Medulla oblongata (tissue), 1 donor: Measurements from ENCODE around the gene PRG3.
A peak's percentile ranks its signal among the peaks of the same experiment; 100 is the strongest.
"Not testable (repeated sequence)": the region's sequence is repeated elsewhere in the genome, so short reads cannot be mapped to it uniquely, and the experiment has no call there.

ENCODE experiments used
- DNase-seq: peaks from one replicate; pipeline ENCODE4 v3.0.0-alpha.2; 2015; ENCODE audit errors: extremely low spot score

PRG3 gene

GRCh38 chr11:57408771-57409170, 27.8 kb upstream of the PRG3 start:
- DNase-seq: no peak

GRCh38 chr11:57407941-57408475, 27.1 kb upstream of the PRG3 start:
- DNase-seq: no peak

- peak; percentile 28 for DNase-seq
Measured at GRCh38 chr11:57407010-57407920, 26.3 kb upstream of the PRG3 start.

GRCh38 chr11:57406337-57406904, 25.5 kb upstream of the PRG3 start:
- DNase-seq: no peak

DNA sequence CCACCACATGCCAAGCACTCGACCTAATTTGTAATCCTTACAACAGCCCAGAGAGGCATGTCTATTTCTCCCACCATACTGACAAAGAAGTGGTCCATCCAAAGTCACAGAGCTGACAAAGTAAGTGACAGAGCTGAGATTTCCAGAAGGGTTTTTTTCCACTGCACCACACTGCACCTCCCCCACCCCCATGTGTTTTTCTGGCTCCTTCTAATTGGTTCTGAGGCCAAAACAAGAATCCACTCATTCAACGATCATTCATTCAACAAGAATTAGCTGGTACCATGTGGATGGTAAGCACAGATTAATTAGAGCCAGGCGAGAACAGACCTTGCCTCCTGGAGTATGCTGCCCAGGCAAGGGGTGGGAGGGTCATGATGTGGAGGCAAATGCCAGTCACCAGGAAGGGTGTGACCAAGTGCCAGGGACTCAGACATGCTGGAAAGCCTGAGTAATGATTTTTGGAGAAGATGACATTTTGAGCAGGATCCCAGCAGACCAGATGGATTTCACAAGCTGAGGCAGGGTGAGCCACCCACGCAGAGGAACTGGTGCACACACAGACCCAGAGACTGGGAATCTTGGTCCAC, 24.4 kb upstream of the PRG3 start:
- DNase-seq: no peak

DNA sequence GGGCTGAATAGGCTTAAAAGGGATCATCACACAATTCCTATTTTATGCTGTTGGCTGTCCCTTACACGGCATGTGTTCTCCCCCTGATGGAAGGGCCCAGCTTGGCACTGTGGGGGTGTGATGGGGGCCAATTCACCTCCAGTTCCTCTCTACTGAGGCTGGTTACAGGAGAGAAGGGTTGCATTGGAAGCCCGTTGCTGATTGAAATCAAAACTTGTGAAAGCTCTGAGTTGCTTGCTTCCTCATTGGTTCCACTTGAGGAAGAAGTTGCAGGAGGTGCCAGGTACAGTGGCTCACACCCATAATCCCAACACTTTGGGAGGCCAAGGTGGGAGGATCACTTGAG, 22.8 kb upstream of the PRG3 start:
- DNase-seq: no peak

- DNase-seq: not testable (repeated sequence)
Measured at GRCh38 chr11:57403003-57403801, 22.3 kb upstream of the PRG3 start.

DNA sequence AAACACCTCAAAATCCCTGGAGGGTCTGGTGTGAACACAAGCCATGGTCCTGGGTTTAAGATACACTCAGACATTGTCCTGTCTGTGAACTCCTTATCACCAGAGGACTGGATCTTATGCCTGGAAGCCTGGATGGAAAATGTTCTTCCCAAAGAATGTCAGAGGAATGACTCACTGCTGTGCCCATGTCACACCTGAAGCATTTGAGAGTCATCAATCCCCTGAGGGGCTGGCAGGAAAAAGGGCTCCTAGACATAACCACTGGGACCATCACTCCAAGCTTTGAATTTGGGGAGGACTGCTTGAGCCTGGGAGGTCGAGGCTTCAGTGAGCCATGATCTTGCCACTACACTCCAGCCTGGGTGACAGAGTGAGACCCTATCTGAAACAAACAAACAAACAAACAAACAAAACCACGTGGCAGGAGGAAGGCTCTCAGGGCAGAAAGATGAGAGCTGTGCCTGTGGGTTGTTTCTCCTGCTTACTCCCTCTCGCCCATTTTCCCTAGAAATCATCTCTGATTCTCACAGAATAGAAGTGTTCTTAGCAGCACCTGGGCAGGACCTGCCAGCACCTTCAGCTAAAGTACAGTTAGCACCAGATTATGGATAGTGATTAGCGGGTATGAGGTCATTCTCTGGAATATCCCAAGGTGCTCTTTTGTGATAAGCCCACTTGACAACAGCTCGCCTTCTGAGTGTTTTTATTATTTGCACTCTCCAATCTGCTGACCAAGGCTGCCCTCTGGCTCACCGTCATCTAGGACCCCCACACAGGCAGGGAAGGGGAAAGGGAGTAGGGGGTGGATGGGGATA, 21.4 kb upstream of the PRG3 start:
- DNase-seq: no peak

DNA sequence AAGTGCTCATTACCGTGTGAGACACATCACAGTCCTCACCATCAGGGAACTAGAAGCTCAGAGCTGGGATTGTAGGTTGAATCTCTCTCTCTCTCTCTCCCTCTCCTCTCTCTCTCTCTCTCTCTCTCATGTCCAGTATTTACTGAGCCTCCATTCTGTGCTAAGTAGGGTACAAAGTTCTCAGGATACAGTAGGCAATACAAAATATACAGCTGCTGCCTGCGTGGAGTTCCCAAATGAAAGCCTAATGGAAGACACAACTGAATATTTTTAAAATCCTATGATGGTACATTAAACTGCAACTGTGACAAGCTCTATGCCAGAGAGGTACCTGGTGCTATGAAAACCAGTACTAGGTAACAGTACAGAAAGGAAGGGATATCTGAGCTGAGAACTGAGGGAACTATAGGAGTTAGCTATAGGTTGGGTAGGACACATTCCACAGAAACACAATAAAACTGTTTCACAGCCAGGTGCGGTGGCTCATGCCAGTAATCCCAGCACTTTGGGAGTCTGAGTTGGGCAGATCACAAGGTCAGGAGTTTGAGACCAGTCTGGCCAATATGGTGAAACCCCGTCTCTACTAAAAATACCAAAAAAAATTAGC, 19.1 kb upstream of the PRG3 start:
- no peak for DNase-seq

DNA sequence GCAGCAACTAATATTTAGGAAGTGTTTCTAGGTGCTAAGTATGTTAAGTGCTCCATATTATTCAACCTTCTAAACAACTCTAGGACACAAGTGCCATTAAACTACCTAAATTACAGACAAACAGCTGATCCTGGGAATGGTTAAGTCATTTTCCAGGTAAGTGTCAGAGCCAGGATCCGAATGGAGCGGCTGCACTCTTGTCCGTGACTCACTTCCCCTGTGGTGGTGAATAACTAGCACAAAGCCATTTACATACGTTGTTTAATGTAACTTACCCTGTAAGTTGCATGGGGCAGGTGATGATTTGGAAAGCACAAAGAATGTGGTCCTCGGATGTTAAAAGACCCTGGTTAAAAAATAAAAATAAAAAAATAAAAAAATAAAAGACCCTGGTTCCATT, 18.3 kb upstream of the PRG3 start:
- no peak for DNase-seq

DNA sequence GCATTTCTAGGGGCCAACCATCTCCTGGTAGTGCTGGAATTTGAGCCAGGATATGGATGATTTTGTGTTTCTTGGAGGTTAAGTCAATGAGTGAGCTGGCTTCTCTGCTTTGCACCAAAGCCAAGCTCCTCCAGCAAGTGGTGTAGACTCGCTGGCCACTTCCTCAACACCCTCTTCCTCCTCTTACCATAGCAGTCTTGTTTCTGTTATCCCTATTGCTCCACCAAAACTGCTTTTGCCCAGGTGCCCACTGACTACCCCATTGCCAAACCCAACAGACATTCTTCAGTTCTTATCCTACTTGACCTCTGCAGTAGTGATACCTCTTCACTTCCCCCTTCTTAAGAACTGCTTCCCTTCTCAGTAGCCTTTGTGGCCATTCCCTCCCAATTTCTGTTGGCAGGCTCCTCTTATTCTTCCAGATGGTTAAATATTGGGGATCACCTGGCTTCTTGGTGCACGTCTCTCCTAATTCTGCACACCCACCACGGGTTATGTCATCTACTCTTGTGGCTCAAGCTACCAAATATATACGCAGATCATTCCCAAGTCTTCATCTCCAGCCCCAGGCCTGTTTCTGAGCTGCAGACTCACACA, 16.5 kb upstream of the PRG3 start:
- DNase-seq: no peak

GRCh38 chr11:57396744-57397143, 15.8 kb upstream of the PRG3 start:
- no peak for DNase-seq

GRCh38 chr11:57395905-57396623, 15.1 kb upstream of the PRG3 start:
- DNase-seq: no peak

DNA sequence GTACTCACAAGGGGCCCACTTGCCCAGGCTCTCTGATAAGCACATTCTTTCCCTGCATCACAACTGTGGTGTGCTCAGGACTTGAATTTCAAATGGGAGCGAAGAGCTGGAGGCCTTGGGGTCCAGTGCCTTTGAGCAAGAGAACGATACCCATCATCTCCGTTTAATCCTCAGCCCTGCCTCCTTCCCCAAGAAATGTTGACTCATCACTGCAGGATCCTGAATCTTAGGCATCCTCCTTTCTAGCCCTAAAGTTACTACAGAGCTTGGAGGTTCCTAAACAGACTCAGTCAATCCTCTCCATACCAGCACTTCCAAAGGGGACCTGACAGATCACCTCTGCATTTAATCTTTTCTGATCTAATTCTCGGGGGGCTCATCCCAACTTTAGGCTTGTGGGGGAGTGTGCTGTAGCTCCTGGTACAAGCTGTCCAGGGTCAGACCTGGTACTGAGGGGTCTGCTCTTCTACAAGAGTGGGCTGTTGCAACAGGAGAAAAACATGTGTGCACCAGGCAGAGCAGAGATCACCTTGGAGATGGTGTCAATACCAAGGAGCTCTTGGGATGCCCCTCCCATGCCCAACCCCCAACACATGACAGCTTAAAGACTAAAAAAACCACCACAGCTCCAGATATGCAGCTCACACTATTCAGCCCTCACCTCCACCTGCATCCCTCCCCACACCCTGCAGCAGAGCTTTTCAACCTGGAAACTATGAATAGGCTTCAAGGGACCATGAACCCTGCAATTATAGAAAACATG, 13.4 kb upstream of the PRG3 start:
- no peak for DNase-seq

DNA sequence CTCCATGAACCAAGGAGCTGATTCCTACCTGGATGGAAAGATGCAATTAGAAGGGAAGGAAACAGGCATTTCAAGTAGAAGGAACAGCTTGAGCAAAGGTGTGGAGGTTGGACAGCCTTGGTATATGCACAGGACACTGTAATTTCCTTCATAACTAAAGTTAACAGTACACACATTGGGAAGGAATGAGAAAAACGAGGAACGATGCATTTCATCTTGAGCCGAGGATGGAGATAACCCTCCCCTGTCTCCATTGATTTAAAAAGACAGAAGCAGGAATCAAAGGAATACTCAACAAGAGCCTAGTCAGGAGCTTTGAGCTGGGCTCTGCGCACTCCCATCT, 11.8 kb upstream of the PRG3 start:
- DNase-seq: no peak

DNA sequence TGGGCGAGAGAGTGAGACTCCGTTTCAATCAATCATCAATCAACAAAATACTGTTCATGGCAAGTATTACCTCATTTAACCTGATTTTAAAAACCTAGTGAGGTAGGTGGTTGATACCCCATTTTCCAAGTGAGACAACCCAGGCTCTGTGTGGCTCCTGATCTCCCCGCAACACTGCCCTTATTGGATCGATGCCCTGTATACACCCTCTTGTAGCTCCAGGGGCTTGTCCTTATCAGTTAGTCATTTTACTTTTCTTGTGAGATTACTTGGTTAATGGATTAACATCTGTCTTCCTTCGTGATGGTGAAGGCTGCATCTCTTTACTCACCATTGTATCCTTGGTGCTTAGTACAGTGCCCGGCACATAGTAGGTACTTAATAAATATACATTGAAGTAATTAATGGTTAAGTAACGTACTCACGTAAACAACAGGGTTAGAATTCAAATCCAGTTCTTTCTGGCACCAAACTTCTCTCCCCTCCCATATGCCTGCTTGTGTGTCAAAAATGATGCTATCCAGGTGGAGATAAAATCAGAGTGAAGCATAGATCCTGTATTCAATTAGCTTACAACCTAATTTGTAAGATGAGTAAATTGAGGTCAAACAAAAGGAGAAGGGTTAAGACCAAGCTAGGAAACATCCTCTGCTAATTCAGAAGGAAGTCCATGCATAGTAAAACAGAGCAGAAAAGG, 11.3 kb upstream of the PRG3 start:
- no peak for DNase-seq

DNA sequence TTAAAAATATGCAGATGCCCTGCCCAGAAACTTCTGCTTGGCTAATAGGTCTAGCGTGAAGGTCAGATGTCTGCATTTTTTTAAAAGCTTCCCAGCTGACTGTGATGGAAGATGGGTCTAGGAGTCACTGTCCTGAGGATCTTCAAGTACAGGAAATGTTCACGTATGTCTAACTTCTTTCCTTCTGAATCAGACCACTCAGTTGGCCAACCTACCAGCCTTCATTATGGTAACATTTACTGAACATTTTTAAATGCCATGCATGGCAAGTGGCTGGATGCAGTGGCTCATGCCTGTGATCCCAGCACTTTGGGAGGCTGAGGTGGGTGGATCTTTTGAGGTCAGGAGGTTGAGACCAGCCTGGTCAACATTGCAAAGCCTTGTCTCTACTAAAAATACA, 10.6 kb upstream of the PRG3 start:
- no peak for DNase-seq

- DNase-seq: no peak
Measured at GRCh38 chr11:57391111-57391510, 10.2 kb upstream of the PRG3 start.
